Measurements from ENCODE around the gene ALDH1A3.

- TF ChIP-seq CTCF (IDR thresholded peaks at IDR 0.05) (no peak), POLR2A (IDR thresholded peaks at IDR 0.05) (no peak)
Measured at GRCh38 chr15:100833417-100834389, 45.9 kb upstream of the ALDH1A3 start.

All from Peyer's patch (tissue), 4 donors.